Stimulated activated CD8-positive, alpha-beta memory T cell treated with anti-CD3 and anti-CD28 coated beads, Interleukin-15, amount 100 ng/mL, for 48 hours (primary cell): ENCODE measurements around the gene ZNF609.
"Not testable (repeated sequence)": the region's sequence is repeated elsewhere in the genome, so short reads cannot be mapped to it uniquely, and the experiment has no call there.

Experiments used
- DNase-seq, 2 donors: peaks; one replicate each; pipeline ENCODE4 v3.0.0-alpha.2; 2020; ENCODE audit warnings: low read depth in 2 of 2

Gene ZNF609

GRCh38 chr15:64581408-64581761 lies 121.0 kb downstream of the ZNF609 start:
- DNase-seq, result no peak

- no peak for DNase-seq
These were observed 121.8 kb downstream of the ZNF609 start for GRCh38 chr15:64582202-64582601.

GRCh38 chr15:64583519-64583918 lies 123.1 kb downstream of the ZNF609 start:
- DNase-seq, result peak in 1 of 2 donors; percentile 6

- DNase-seq, result no peak
These were observed 123.6 kb downstream of the ZNF609 start for GRCh38 chr15:64583983-64584382.

- no peak for DNase-seq
These were observed 126.0 kb downstream of the ZNF609 start for GRCh38 chr15:64586259-64586870.

- no peak for DNase-seq
These were observed 126.6 kb downstream of the ZNF609 start for GRCh38 chr15:64586984-64587383.

- no peak for DNase-seq
These were observed 129.2 kb downstream of the ZNF609 start for GRCh38 chr15:64589435-64590084.

- DNase-seq, result not testable (repeated sequence)
These were observed 132.5 kb downstream of the ZNF609 start for GRCh38 chr15:64592845-64593244.

- no peak for DNase-seq
These were observed 136.5 kb downstream of the ZNF609 start for GRCh38 chr15:64596701-64597476.

GRCh38 chr15:64597477-64597822 lies 137.1 kb downstream of the ZNF609 start:
- DNase-seq, result no peak

- no peak for DNase-seq
These were observed 138.8 kb downstream of the ZNF609 start for GRCh38 chr15:64599226-64599625.

- no peak for DNase-seq
These were observed 139.3 kb downstream of the ZNF609 start for GRCh38 chr15:64599716-64600115.

GRCh38 chr15:64600794-64601193 lies 140.4 kb downstream of the ZNF609 start:
- DNase-seq, result no peak

- no peak for DNase-seq
These were observed 143.9 kb downstream of the ZNF609 start for GRCh38 chr15:64604319-64604718.

GRCh38 chr15:64607416-64607815 lies 147.0 kb downstream of the ZNF609 start:
- DNase-seq, result not testable (repeated sequence)

- no peak for DNase-seq
These were observed 150.0 kb downstream of the ZNF609 start for GRCh38 chr15:64610257-64610919.

- DNase-seq, result no peak
These were observed 150.8 kb downstream of the ZNF609 start for GRCh38 chr15:64611085-64611725.

GRCh38 chr15:64614519-64614918 lies 154.1 kb downstream of the ZNF609 start:
- DNase-seq, result no peak

GRCh38 chr15:64617727-64618126 lies 157.3 kb downstream of the ZNF609 start:
- no peak for DNase-seq

GRCh38 chr15:64618138-64618537 lies 157.8 kb downstream of the ZNF609 start:
- DNase-seq, result no peak

- no peak for DNase-seq
These were observed 158.2 kb downstream of the ZNF609 start for GRCh38 chr15:64618540-64618939.
